GM03348 (cell line): ENCODE results near the gene UBQLNL.

Experiments
- DNase-seq: peaks from one replicate; pipeline ENCODE4 v3.0.0; 2012; ENCODE audit warnings: low spot score

UBQLNL gene

GRCh38 chr11:5507933-5508305 is 8.6 kb downstream of the UBQLNL start:
- no peak for DNase-seq

DNA sequence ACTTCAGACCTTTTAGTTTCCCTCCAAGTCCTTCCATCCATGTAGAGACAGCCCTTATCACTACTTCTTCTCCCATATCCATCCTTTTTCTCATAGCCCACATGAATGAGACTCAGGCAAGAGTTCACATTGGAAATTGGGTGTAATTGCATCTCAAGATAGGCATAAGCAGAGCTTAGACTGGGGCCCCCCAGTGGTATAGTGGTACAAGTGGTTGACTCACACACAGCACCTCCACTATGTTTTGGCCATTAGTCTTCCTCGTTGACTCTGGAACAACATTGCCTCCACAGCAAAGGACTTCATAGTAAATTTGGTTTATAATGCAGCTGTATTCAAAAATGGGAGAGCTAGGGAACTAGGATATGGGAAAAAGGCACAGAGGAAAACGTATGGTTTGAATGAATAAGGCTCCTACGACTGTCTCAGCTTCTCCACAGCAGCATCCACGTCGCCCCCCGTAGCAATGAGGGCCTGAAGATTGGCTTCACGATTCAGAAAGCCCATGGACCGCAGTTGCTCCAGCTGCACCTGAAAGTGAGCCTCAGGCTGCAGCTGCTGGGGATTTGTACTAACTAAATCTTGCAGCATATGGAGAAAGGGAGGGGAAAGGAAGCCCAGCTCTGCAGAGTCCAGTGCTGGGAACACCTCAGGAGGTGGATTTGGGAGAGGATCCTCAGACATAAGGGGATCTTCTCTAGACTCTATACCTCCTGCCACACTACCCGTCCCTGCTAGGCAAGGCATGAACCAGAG is 9.1 kb downstream of the UBQLNL start:
- DNase-seq, result no peak

GRCh38 chr11:5505363-5506048 is 11.0 kb downstream of the UBQLNL start:
- no peak for DNase-seq

- DNase-seq, result no peak
These were observed 12.0 kb downstream of the UBQLNL start for GRCh38 chr11:5504403-5504921.

DNA sequence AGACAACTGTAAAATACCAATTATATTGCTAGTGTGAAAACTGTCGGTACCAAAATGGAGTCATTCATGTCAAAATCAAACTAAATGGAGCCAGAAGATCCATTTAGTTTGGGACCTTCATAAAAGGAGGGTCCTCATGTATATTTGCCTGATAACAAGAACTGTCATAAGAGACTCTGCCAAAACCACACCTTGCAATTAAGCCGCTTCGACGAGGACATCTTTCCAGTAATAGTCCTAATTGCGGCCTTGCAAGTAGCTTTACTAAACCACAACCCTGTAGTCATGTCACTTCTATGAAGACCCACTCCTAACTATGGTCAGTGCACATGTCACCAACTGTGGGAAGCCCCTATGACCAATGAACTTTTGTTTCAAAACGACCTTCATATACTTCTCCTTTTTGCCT is 16.1 kb downstream of the UBQLNL start:
- no peak for DNase-seq

GRCh38 chr11:5499671-5500070 is 16.8 kb downstream of the UBQLNL start:
- no peak for DNase-seq

DNA sequence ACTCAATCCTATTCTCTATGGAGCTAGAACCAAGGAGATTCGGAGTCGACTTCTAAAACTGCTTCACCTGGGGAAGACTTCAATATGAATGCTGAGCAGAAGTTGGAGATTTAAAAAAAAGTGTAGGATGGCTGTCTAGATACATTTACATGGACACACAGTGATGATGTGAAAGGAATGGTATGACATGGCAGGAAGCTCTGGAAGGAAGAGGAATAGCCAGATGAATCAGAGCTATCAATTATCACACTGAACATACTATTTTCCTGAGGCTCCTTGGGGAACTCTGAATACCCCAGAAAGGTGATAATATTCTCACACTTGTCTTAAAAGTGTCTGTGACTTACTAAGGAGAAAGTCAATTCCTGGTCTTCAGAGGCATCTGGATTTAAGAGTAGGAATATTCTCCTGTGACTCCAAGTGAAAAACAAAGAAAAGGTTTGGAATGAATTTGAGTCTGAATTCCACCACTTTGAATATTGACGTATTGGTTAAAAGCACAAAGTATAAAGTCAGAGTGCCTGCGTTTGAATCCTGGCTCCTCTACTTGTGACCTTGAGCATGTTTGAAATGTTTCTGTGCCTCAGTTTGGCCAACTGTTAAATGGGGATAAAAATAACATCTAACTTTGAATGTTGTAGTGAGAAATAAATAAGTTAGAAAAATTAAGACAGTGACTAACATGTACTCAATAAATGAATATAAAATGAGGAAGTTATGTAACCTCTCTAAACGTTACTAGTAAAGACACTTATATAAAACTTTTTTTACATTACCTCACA is 26.7 kb downstream of the UBQLNL start:
- DNase-seq, result peak; percentile 11

DNA sequence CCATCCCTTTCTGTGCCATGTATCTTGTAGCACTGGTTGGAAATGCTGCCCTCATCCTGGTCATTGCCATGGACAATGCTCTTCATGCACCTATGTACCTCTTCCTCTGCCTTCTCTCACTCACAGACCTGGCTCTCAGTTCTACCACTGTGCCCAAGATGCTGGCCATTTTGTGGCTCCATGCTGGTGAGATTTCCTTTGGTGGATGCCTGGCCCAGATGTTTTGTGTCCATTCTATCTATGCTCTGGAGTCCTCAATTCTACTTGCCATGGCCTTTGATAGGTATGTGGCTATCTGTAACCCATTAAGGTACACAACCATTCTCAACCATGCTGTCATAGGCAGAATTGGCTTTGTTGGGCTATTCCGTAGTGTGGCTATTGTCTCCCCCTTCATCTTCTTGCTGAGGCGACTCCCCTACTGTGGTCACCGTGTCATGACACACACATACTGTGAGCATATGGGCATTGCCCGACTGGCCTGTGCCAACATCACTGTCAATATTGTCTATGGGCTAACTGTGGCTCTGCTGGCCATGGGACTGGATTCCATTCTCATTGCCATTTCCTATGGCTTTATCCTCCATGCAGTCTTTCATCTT is 27.6 kb downstream of the UBQLNL start:
- no peak for DNase-seq

DNA sequence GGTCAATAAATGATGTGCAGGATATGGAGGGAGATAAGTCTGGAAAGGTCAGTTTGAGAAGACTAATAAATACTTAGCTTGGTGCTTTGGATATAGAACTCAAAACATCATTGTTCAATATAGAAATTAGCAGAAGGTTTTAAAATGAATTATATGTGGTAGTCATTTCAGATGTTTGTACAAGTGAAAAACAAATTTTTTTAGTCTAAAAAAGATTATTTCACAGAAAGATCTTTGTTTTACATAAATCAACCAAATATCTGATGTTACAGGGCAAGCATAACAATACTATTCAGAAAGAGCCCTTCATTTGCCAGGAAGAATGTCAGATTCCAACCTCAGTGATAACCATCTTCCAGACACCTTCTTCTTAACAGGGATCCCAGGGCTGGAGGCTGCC is 28.1 kb downstream of the UBQLNL start, which contains the start of gene OR52D1:
Gene OR52D1 (plus strand): TSS at position 301 of the 400 bp plus-strand sequence. CDS start 22 bp downstream, at position 323.
- no peak for DNase-seq

GRCh38 chr11:5486421-5486820 is 30.1 kb downstream of the UBQLNL start:
- no peak for DNase-seq

DNA sequence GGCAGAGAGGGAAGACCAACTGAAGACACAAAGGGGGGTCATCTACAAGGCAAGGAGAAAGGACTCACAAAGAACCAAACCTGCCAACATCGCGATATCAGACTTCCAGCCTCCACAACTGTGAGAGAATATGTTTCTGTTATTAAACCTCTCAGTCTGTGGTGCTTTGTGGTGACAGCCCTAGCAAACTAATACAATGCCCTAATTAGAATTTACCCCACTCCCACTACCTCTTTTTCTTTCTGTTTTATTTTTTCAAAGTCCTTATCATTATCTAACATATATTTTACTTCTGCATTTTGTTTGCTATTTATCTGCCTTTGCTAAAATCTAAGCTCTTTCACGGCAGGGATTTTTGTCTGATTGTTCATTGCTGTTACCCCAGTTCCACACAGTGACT is 30.5 kb downstream of the UBQLNL start:
- no peak for DNase-seq

DNA sequence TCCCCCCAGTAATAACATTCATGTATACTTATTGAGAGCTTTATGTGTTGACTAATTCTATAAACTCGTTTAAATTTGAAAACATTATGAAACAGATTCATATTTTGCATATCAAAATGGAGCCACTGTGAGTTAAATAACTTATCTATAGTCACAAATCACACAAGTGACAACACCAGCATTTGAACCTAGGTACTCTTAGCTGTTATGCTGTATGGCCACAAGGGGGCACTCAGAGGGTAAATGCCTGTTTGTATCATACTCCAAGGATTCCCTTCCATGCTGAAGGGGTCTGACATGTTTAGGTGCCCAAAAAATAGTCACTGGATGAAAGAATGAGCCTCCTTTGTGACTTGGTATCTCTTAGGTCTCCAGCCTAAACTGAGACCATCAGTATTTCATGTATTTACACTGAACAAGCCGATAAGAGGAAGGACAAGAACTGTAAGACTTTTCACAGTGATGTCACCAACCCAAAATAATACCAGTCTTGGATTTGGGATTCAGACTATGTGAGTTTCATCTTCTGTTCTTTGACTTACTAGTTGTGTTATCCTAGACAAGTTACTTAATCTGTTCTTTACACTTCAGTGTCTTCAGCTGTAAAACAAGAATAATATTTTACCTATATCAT is 40.2 kb downstream of the UBQLNL start:
- DNase-seq, result peak; percentile 76

GRCh38 chr11:5473921-5474320 is 42.6 kb downstream of the UBQLNL start:
- no peak for DNase-seq

- DNase-seq, result no peak
These were observed 49.0 kb downstream of the UBQLNL start for GRCh38 chr11:5467527-5467926.
